ENCODE data around the gene IFIT2.
"Not testable (repeated sequence)": the region's sequence is repeated elsewhere in the genome, so short reads cannot be mapped to it uniquely, and the experiment has no call there.

The IFIT2 gene, protein sequence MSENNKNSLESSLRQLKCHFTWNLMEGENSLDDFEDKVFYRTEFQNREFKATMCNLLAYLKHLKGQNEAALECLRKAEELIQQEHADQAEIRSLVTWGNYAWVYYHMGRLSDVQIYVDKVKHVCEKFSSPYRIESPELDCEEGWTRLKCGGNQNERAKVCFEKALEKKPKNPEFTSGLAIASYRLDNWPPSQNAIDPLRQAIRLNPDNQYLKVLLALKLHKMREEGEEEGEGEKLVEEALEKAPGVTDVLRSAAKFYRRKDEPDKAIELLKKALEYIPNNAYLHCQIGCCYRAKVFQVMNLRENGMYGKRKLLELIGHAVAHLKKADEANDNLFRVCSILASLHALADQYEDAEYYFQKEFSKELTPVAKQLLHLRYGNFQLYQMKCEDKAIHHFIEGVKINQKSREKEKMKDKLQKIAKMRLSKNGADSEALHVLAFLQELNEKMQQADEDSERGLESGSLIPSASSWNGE

DNA sequence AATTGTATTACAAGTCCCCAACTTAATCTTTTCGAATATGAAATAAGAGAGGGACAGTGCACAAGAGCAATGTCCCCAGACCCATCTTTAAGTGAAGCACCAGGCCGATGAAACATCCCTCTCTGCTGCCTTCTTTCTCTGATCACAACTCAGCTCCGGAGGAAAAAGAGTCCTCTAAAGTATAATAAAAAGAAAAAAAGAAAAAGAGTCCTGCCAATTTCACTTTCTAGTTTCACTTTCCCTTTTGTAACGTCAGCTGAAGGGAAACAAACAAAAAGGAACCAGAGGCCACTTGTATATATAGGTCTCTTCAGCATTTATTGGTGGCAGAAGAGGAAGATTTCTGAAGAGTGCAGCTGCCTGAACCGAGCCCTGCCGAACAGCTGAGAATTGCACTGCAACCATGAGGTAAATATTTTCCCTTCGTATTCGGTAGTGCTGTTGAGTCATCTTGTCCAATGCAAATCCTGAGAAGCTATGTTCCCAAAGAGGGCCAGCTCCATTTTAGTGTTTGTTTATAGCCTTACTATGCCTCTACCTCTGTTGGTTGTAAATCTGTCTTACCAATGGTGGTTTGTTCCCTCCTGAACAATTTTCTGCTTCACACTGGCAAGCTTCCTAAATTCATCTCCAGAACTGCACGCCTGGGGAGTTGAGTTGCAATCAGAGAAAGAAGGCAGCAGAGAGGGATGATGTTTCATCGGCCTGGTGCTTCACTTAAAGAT is at the start of gene IFIT2:
Gene IFIT2, plus strand, starts transcription at position 326 of the 725 bp plus-strand sequence. Its CDS starts 78 bp downstream, at position 404.
- DNase-seq (ENCODE audit: low read depth, low spot score): no peak
- ChIA-PET POLR2A (interaction anchor here (0.9 kb wide), 1 partner anchor 51 kb away, joined by 3 read pairs; no protein-coding TSS in a partner anchor), CTCF (interaction anchor here (3.1 kb wide), 1 partner anchor 68 kb away, joined by 15 read pairs; no protein-coding TSS in a partner anchor)
- H3K4me3 ChIP-seq (ENCODE audit: low read depth, low read length): peak within 1 kb of the TSS; percentile 55
- TF ChIP-seq, protein P1, sequence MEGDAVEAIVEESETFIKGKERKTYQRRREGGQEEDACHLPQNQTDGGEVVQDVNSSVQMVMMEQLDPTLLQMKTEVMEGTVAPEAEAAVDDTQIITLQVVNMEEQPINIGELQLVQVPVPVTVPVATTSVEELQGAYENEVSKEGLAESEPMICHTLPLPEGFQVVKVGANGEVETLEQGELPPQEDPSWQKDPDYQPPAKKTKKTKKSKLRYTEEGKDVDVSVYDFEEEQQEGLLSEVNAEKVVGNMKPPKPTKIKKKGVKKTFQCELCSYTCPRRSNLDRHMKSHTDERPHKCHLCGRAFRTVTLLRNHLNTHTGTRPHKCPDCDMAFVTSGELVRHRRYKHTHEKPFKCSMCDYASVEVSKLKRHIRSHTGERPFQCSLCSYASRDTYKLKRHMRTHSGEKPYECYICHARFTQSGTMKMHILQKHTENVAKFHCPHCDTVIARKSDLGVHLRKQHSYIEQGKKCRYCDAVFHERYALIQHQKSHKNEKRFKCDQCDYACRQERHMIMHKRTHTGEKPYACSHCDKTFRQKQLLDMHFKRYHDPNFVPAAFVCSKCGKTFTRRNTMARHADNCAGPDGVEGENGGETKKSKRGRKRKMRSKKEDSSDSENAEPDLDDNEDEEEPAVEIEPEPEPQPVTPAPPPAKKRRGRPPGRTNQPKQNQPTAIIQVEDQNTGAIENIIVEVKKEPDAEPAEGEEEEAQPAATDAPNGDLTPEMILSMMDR (IDR thresholded peaks at IDR 0.05; ENCODE audit: insufficient read depth, low read length, missing control alignments): no peak

DNA sequence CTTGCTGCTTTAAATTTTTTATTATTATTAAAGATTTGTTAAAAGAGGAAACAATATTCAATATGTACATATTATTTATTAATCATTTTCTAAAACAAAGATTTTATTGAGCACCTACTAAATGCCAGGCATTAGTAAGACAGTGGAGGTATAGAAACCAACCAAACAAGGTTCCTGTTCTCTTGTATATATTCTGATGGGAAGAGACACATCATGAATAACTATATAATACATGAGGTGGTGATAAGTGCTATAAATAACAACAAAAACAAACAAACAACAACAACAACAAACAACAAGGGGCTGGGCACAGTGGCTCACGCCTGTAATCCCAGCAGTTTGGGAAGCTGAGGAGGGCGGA is 49.6 kb upstream of the IFIT2 start:
- ChIA-PET CTCF (interaction anchor here (0.9 to 5.6 kb wide), 4 partner anchors 34 to 140 kb away, joined by 3 to 30 read pairs (median 18); partner anchors contain the start of gene IFIT1), POLR2A (interaction anchor here (1.3 kb wide), 1 partner anchor 10 kb away, joined by 4 read pairs; no protein-coding TSS in a partner anchor)
- no peak for DNase-seq (ENCODE audit: low read depth, low spot score)
- no peak overlapping the region for H3K4me3 ChIP-seq (ENCODE audit: low read depth, low read length)
- TF ChIP-seq, protein P1 (IDR thresholded peaks at IDR 0.05; ENCODE audit: insufficient read depth, low read length, missing control alignments): no peak

DNA sequence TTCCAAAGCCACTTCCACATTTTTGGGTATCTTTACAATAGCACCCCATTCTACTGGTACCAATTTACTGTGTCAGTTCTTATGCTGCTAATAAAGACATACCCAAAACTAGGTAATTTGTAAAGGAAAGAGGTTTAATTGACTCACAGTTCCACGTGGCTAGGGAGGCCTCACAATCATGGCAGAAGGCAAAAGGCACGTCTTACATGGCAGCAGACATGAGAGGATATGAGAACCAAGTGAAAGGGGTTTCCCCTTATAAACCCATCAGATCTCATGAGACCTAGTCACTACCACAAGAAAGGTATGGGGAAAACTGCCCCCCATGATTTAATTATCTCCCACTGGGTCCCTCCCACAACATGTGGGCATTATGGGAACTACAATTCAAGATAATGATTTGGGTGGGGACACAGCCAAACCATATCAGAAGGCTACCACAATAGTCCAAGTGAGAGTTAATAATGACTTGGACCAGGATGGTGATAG is 46.7 kb upstream of the IFIT2 start:
- POLR2A ChIA-PET; H3K4me3 ChIP-seq (ENCODE audit: low read depth, low read length); DNase-seq (ENCODE audit: low read depth, low spot score): not testable (repeated sequence)
- CTCF ChIA-PET: interaction anchor here (1.2 to 1.8 kb wide), 3 partner anchors 100 to 159 kb away, joined by 3 to 18 read pairs (median 4); partner anchors contain the start of gene IFIT5

DNA sequence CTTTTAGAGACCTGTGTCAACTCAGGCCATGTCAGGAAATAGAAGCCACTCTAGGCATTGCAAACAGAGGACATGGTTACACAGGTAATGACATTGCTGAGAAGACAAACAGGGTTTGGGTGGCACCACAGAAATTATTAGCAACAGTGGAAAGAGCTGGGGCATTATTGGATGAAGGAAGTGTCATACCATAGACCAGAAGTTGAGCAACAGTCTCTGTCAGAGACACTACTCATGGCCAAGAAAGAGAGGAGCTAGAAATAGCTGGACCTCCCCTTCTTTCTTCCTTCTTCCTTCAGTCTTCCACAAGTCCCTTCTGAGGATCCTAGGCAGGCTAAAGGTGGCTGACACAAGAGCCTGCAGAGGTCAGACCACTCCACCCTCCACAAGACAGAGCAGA is 46.1 kb upstream of the IFIT2 start:
- H3K4me3 ChIP-seq (ENCODE audit: low read depth, low read length): no peak overlapping the region
- POLR2A ChIA-PET: no interaction called here
- TF ChIP-seq, protein P1 (IDR thresholded peaks at IDR 0.05; ENCODE audit: insufficient read depth, low read length, missing control alignments): no peak
- CTCF ChIA-PET: interaction anchor here (0.9 to 1.8 kb wide), 4 partner anchors 100 to 158 kb away, joined by 3 to 18 read pairs (median 4); partner anchors contain the start of gene IFIT5
- DNase-seq (ENCODE audit: low read depth, low spot score): no peak

DNA sequence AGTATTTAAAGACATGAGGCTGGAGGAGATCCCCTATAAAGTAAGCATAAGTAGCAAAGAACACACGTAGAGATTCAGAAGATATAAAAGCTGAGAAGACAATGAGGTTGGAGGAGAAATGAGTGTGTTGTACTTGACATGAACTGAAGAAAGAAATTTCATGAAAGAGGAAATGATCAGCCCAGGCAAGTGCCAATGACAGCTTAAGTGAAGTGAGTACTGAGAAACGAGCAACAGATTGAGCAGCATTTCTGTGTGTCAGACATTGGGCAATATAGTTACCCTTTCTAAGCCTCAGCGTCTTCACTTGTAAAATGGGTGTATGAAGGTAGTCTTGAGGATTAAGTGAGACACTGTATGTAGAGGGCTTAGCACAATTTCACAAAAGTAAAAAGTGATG is 45.5 kb upstream of the IFIT2 start:
- POLR2A ChIA-PET: no interaction called here
- CTCF ChIA-PET: interaction anchor here (0.9 to 1.8 kb wide), 4 partner anchors 99 to 158 kb away, joined by 3 to 18 read pairs (median 4); partner anchors contain the start of gene IFIT5

DNA sequence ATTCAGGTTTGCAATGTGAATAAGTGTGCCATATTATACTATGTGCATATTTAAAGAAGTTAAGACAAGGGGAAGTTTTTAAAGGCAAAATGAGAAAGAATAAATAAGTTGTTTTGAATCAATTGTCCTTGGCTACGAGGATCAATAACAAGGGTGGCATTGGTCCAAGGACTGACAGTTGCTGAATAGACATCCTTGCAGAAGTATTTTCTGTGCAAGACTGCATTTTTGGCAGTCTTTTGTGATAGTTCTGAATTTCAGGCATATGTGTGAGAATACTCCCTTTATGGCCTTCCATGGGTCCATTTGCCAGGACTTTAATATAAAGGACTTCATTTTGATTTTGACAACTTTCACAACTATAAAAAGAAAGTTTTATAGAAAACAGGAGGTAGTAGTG is 44.9 kb upstream of the IFIT2 start:
- ChIA-PET POLR2A (no interaction called here), CTCF (interaction anchor here (1.0 kb wide), 1 partner anchor 305 kb away, joined by 3 read pairs; no protein-coding TSS in a partner anchor)
- H3K4me3 ChIP-seq (ENCODE audit: low read depth, low read length): no peak overlapping the region
- DNase-seq (ENCODE audit: low read depth, low spot score): no peak
- TF ChIP-seq, protein P1 (IDR thresholded peaks at IDR 0.05; ENCODE audit: insufficient read depth, low read length, missing control alignments): no peak

More for the DNA sequence above, 45.5 kb upstream of the IFIT2 start:
- H3K4me3 ChIP-seq (ENCODE audit: low read depth, low read length): no peak overlapping the region
- DNase-seq (ENCODE audit: low read depth, low spot score): no peak
- TF ChIP-seq, protein P1 (IDR thresholded peaks at IDR 0.05; ENCODE audit: insufficient read depth, low read length, missing control alignments): no peak
